Stimulated activated CD8-positive, alpha-beta memory T cell treated with anti-CD3 and anti-CD28 coated beads, Interleukin-15, amount 100 ng/mL, for 4 hours (primary cell): ENCODE data around the gene JKAMP.

Source experiments
- DNase-seq, 2 donors: peaks; one replicate each; pipeline ENCODE4 v3.0.0-alpha.2; 2020; ENCODE audit warnings: low read depth in 2 of 2

The JKAMP gene

GRCh38 chr14:59540852-59541251 is 56.5 kb downstream of the JKAMP start:
- no peak for DNase-seq

GRCh38 chr14:59541731-59542130 is 57.4 kb downstream of the JKAMP start:
- DNase-seq, result no peak

- no peak for DNase-seq
These were observed 59.6 kb downstream of the JKAMP start for GRCh38 chr14:59543873-59544272.

- DNase-seq, result no peak
These were observed 63.0 kb downstream of the JKAMP start for GRCh38 chr14:59547310-59547709.
